ENCODE measurements around the gene PTH1R.

DNA sequence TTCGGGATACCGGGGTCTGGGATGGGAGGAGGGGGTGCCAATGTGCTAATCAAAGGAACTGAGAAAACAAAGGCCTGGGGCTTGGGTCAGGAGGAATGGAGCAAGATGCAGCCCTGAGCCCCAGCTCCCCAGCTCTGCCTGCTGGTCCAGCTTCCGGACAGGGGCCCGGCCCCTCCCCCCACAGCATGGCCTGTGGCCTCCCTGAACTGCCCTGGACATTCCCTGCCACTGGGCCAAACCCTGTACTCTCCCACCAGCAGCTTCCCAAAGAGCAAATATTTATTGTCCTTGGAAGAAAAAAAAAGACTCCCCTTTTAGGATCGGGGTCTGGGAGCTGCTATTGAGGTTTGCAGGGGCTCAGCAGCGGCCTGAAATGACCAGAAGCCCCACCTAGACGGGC is 8.6 kb upstream of the PTH1R start:
- TF ChIP-seq, protein P1, sequence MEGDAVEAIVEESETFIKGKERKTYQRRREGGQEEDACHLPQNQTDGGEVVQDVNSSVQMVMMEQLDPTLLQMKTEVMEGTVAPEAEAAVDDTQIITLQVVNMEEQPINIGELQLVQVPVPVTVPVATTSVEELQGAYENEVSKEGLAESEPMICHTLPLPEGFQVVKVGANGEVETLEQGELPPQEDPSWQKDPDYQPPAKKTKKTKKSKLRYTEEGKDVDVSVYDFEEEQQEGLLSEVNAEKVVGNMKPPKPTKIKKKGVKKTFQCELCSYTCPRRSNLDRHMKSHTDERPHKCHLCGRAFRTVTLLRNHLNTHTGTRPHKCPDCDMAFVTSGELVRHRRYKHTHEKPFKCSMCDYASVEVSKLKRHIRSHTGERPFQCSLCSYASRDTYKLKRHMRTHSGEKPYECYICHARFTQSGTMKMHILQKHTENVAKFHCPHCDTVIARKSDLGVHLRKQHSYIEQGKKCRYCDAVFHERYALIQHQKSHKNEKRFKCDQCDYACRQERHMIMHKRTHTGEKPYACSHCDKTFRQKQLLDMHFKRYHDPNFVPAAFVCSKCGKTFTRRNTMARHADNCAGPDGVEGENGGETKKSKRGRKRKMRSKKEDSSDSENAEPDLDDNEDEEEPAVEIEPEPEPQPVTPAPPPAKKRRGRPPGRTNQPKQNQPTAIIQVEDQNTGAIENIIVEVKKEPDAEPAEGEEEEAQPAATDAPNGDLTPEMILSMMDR (IDR thresholded peaks at IDR 0.05): no peak
- TF ChIP-seq EP300 (IDR thresholded peaks at IDR 0.05): no peak

All from stomach (tissue), 4 donors.